ENCODE measurements around the gene NDUFB10.

The NDUFB10 gene

DNA sequence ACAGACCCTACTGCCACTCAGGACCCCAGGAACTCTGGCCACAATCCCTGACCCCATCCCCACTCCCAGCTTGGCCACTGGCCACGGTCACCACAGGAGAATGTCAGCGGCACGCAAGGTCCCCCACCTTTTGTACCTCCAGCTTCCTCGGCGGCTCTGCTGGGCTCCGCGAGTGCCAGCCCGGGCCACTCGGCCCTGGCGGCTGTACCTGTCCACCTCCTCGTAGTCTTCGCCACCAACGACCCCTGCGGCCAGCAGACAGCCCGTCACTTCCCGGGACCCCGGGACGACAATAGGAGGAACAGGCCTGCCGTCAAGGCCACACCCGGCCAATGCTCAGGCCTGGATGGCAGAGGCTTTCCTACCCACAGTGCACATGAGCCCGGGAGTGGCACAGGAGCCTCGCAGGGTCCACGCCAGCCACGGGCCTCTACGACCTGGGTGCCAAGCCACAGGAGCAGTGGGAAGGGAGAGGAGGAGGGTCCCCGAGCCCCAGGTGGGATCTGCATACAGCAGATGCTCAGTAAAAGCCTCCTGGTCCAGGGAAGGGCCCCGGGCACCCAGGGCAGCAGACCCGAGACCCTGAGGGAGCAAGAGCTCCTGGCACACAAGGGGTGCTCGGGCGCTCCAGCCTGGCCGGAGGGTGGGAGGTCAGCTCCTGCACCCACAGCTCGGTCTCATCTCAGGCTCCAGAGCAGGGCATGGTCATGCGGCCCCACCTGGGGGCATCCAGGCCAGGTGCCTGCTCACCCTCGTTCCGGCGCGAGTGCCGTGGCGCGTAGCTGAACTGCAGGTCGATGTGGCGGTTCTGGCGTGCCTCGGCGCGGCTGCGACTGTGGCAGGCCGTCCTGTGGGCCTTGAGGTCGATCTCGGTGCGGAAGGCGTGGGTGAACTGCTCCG lies 42.4 kb downstream of the NDUFB10 start:
- Histone ChIP-seq H3K9ac (ENCODE audit: low read depth, low read length) (no peak overlapping the region), H3K4me1 (ENCODE audit: control insufficient read depth, insufficient read depth, low read length) (peaks cover 8% of the 10 kb centered on the region; the same call in 1 of the 2 replicates), H3K27ac (ENCODE audit: low read depth, low read length) (no peak overlapping the region), H3K4me3 (ENCODE audit: low read depth, low read length) (no peak overlapping the region), H3K36me3 (ENCODE audit: control insufficient read depth, insufficient read depth, low read length) (peaks cover 66% of the 10 kb centered on the region), H3K9me3 (ENCODE audit: control insufficient read depth, insufficient read depth, low read length) (no peaks in the 10 kb centered on the region), H3K27me3 (ENCODE audit: control insufficient read depth, insufficient read depth, low read length) (no peaks in the 10 kb centered on the region)

DNA sequence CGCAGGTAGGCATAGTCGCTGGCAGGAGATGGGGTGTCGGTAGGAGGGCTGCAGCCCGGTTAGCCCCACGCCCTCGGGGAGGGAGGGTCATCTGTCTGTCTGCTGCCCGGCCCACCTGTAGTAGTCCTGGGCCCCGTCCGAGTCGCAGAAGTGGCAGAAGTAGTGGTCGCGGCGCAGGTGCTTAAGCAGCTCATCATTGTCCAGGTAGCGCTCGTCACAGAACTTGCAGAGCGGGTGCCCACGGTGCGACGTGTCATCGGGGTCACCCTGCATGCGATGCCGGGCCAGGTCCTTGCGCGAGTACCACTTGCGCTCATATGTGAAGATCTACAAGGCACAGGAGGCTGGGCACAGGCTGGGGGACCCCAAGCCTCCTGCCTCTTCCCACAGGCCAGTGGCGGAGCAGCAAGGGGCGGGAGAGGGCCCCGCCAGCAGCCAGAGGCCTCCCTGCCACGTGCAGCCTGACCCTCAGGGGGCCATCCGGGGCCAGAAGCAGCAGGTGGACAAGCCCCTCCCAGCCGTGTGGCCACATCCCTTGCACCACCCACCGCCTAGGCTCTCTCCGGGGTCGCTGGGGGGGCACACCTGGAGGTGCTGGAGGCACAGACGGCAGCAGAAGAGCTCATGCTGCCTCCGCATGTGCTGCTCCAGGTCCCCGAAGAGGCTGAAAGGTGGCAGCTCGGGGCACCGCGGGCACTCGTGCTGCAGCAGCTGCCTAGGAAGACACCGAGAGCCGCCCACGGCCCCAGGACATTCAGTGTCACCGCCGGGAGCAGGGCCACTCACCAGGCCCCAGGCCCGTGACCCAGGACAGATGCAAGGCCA lies 43.3 kb downstream of the NDUFB10 start:
- H3K27me3 ChIP-seq (ENCODE audit: control insufficient read depth, insufficient read depth, low read length): no peaks in the 10 kb centered on the region
- H3K4me1 ChIP-seq (ENCODE audit: control insufficient read depth, insufficient read depth, low read length): peaks cover 10% of the 10 kb centered on the region; the same call in 1 of the 2 replicates
- no peak overlapping the region for H3K27ac ChIP-seq (ENCODE audit: low read depth, low read length)
- H3K4me3 ChIP-seq (ENCODE audit: low read depth, low read length): no peak overlapping the region
- no peak overlapping the region for H3K9ac ChIP-seq (ENCODE audit: low read depth, low read length)
- H3K9me3 ChIP-seq (ENCODE audit: control insufficient read depth, insufficient read depth, low read length): no peaks in the 10 kb centered on the region
- peaks cover 58% of the 10 kb centered on the region for H3K36me3 ChIP-seq (ENCODE audit: control insufficient read depth, insufficient read depth, low read length)

DNA sequence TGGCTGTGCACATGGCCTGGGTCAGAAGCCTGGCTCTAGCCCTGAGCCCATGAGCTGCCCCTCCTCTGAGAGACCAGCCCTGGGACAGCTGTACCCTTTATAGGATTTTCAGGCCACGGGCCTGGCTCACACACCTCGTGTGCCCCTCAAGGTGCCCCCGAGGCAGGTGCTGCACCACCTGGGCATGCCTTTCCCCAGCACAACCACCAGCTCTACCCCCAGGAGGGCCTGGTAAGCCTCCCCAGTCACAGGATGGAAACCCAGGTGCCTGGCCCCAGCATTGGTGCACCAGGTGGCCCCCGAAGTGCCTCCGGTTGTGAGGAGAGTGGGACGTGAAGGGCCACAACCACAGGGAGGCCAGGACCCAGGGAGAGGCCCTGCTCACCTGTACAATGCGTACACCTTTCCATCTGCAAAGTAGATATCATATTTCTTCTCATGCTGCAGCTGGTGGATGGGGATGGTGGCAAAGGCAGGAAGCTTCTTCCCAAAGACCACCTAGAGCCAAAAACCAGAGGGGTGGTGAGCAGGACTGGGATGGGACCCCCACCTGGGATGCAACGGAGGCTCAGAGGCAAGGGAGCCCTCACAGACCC lies 44.0 kb downstream of the NDUFB10 start:
- H3K27me3 ChIP-seq (ENCODE audit: control insufficient read depth, insufficient read depth, low read length): no peaks in the 10 kb centered on the region
- peaks cover 56% of the 10 kb centered on the region for H3K36me3 ChIP-seq (ENCODE audit: control insufficient read depth, insufficient read depth, low read length)
- H3K27ac ChIP-seq (ENCODE audit: low read depth, low read length): no peak overlapping the region

DNA sequence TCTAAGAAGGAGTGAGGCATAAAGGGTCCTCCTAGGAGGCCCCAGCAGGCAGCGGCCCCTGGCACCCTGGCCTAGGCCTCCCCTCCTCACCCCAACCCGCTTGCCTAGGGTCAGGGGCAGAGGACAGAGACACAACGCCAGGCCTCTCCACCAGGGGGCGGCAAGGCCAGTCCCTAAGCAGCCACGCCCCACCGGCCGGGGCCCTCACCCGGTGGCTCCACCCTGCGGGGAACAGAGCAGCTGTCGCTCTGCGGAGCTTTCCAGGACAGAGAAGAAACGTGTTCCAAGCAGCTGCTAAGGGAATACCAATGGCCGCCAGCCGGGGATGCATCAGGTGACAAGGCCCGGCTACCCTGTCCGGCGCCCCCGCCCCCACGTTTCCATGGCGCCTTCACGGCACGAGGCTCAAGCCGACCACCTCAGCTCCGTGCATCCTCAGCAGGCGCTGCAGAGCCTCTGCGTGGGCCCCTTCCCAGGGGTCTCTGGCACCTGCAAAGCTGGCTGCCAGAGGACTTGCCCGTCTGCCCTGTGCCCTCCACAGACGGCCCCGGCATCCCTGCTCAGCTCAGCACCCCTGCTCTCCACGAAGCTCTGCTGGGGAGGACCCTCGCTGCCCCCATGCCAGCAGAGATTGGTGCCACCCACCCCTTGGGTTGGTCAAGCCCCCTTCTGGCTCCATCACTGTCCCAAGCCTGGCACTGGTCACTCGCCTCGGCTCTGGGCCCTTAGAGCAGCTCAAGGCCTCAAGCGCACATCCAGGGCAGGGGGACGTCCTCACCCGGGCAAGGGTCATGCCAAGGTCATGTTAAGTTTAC lies 44.7 kb downstream of the NDUFB10 start:
- H3K4me3 ChIP-seq (ENCODE audit: low read depth, low read length): peak overlapping the region; percentile 23; the same call in 1 of the 2 replicates
- no peaks in the 10 kb centered on the region for H3K27me3 ChIP-seq (ENCODE audit: control insufficient read depth, insufficient read depth, low read length)
- peaks cover 52% of the 10 kb centered on the region for H3K36me3 ChIP-seq (ENCODE audit: control insufficient read depth, insufficient read depth, low read length)
- H3K4me1 ChIP-seq (ENCODE audit: control insufficient read depth, insufficient read depth, low read length): peaks cover 23% of the 10 kb centered on the region
- H3K27ac ChIP-seq (ENCODE audit: low read depth, low read length): peak overlapping the region; percentile 71
- no peaks in the 10 kb centered on the region for H3K9me3 ChIP-seq (ENCODE audit: control insufficient read depth, insufficient read depth, low read length)
- H3K9ac ChIP-seq (ENCODE audit: low read depth, low read length): peak overlapping the region; percentile 4; the same call in 1 of the 2 replicates

More for the DNA sequence above, 44.0 kb downstream of the NDUFB10 start:
- Histone ChIP-seq H3K4me1 (ENCODE audit: control insufficient read depth, insufficient read depth, low read length) (peaks cover 17% of the 10 kb centered on the region), H3K9ac (ENCODE audit: low read depth, low read length) (no peak overlapping the region), H3K9me3 (ENCODE audit: control insufficient read depth, insufficient read depth, low read length) (no peaks in the 10 kb centered on the region), H3K4me3 (ENCODE audit: low read depth, low read length) (no peak overlapping the region)

- Histone ChIP-seq H3K4me3 (ENCODE audit: low read depth, low read length) (no peak overlapping the region), H3K9ac (ENCODE audit: low read depth, low read length) (no peak overlapping the region), H3K36me3 (ENCODE audit: control insufficient read depth, insufficient read depth, low read length) (peaks cover 42% of the 10 kb centered on the region), H3K27ac (ENCODE audit: low read depth, low read length) (peak overlapping the region; percentile 71), H3K9me3 (ENCODE audit: control insufficient read depth, insufficient read depth, low read length) (no peaks in the 10 kb centered on the region), H3K4me1 (ENCODE audit: control insufficient read depth, insufficient read depth, low read length) (peaks cover 23% of the 10 kb centered on the region), H3K27me3 (ENCODE audit: control insufficient read depth, insufficient read depth, low read length) (no peaks in the 10 kb centered on the region)
Observed at GRCh38 chr16:2004795-2005517, 45.6 kb downstream of the NDUFB10 start.

GRCh38 chr16:2005646-2006045 lies 46.3 kb downstream of the NDUFB10 start:
- Histone ChIP-seq H3K9me3 (ENCODE audit: control insufficient read depth, insufficient read depth, low read length) (no peaks in the 10 kb centered on the region), H3K36me3 (ENCODE audit: control insufficient read depth, insufficient read depth, low read length) (peaks cover 36% of the 10 kb centered on the region), H3K9ac (ENCODE audit: low read depth, low read length) (no peak overlapping the region), H3K27me3 (ENCODE audit: control insufficient read depth, insufficient read depth, low read length) (no peaks in the 10 kb centered on the region), H3K27ac (ENCODE audit: low read depth, low read length) (no peak overlapping the region), H3K4me1 (ENCODE audit: control insufficient read depth, insufficient read depth, low read length) (peaks cover 27% of the 10 kb centered on the region), H3K4me3 (ENCODE audit: low read depth, low read length) (no peak overlapping the region)

DNA sequence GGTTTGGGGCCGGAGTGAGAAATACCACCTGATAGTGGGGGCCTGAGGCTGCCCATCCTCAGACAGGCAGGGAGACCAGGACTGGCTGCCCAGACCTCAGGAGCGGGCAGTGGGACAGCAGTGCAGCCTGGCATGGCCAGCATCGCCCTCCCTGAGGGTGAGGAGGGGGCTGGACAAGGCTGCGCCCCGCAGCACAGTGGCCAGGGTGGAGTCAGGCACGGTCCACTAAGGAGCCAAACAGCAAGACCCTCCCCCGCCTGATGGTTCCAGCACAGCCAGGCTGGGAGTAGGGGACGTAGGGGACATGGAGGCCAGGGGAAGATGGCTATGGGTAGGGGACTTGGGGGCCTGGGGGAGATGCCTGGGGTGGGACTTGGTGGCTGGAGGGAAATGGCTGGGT lies 47.0 kb downstream of the NDUFB10 start:
- Histone ChIP-seq H3K4me3 (ENCODE audit: low read depth, low read length) (no peak overlapping the region), H3K27ac (ENCODE audit: low read depth, low read length) (no peak overlapping the region), H3K9ac (ENCODE audit: low read depth, low read length) (no peak overlapping the region), H3K27me3 (ENCODE audit: control insufficient read depth, insufficient read depth, low read length) (no peaks in the 10 kb centered on the region), H3K36me3 (ENCODE audit: control insufficient read depth, insufficient read depth, low read length) (peaks cover 29% of the 10 kb centered on the region), H3K4me1 (ENCODE audit: control insufficient read depth, insufficient read depth, low read length) (peaks cover 27% of the 10 kb centered on the region), H3K9me3 (ENCODE audit: control insufficient read depth, insufficient read depth, low read length) (no peaks in the 10 kb centered on the region)

DNA sequence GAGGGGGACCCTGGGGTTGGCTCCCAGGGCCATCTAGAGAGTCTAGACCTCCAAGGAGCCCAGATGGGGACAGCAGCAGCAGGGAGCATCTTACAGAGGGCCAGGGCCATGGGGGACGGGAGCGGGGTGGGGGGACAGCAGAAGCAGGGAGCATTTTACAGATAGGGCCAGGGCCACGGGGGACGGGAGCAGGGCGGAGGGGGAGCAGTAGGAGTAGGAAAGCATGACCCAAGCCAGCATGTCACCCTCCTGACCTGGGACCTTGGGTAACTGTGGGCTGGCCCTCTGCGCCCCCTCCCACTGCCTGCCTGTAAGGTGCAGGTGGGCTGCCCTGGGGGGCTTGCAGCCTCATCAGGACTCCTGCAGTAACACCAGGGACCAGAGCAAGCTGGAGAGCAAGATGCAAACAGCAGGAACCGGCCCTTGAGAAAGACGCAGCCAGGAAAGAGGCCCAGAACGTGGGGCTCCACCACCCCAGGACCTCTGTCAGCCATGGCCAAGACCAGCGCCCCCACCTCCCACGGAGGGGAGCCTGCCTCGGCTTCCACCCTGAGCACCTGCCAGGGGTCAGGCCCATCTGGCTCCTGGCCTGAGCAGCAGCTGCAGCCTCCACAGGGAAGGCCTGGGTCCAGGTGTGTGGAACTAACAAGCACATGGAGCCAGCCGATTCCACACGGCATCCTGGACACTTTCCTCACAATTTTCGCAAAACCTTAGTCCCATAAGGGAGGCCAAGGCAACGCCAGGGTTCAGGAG lies 47.9 kb downstream of the NDUFB10 start:
- Histone ChIP-seq H3K9me3 (ENCODE audit: control insufficient read depth, insufficient read depth, low read length) (no peaks in the 10 kb centered on the region), H3K4me1 (ENCODE audit: control insufficient read depth, insufficient read depth, low read length) (peaks cover 27% of the 10 kb centered on the region), H3K4me3 (ENCODE audit: low read depth, low read length) (no peak overlapping the region; the same call in 1 of the 2 replicates), H3K36me3 (ENCODE audit: control insufficient read depth, insufficient read depth, low read length) (peaks cover 19% of the 10 kb centered on the region), H3K27me3 (ENCODE audit: control insufficient read depth, insufficient read depth, low read length) (no peaks in the 10 kb centered on the region), H3K27ac (ENCODE audit: low read depth, low read length) (no peak overlapping the region), H3K9ac (ENCODE audit: low read depth, low read length) (no peak overlapping the region)

DNA sequence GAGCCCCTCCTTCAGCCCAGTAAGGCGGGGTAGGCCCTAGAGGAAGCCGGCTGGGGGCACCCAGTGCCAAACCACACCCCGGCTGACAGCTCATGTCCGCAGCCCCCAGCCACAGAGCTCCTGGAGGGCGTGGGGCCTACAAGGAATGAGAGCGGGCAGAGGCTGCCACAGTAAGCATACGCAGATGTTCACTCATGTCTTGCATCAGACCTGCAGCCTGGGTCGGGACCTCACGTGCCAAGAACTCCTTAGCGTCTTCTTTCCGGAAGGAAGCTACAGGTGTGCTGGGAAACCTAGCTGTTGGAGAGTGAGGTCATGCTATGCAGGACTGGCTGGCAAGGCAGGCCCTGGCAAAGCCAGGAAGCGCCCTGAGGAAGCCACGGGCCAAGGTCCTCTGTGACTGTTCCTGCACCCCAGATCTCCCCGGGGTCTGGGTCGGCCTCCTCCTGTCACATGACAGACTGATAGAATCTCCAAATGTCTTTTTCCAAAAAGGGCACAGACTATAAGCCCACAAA lies 48.7 kb downstream of the NDUFB10 start:
- Histone ChIP-seq H3K27ac (ENCODE audit: low read depth, low read length) (no peak overlapping the region), H3K36me3 (ENCODE audit: control insufficient read depth, insufficient read depth, low read length) (peaks cover 11% of the 10 kb centered on the region), H3K9ac (ENCODE audit: low read depth, low read length) (no peak overlapping the region), H3K9me3 (ENCODE audit: control insufficient read depth, insufficient read depth, low read length) (no peaks in the 10 kb centered on the region), H3K4me1 (ENCODE audit: control insufficient read depth, insufficient read depth, low read length) (peaks cover 27% of the 10 kb centered on the region), H3K27me3 (ENCODE audit: control insufficient read depth, insufficient read depth, low read length) (no peaks in the 10 kb centered on the region), H3K4me3 (ENCODE audit: low read depth, low read length) (peak overlapping the region; percentile 88)
